Stimulated activated CD8-positive, alpha-beta memory T cell treated with anti-CD3 and anti-CD28 coated beads, Interleukin-7, amount 100 ng/mL, for 4 hours (primary cell): ENCODE measurements around the gene MBL2.

Experiments used
- DNase-seq, 2 donors: peaks; one replicate each; pipeline ENCODE4 v3.0.0-alpha.2; 2020; ENCODE audit warnings: low read depth in 2 of 2

MBL2 gene

GRCh38 chr10:52771534-52772445 lies 794 bp downstream of the MBL2 start:
- no peak for DNase-seq

- DNase-seq: no peak
Observed at GRCh38 chr10:52770904-52771303, 1.7 kb downstream of the MBL2 start.

- no peak for DNase-seq
Observed at GRCh38 chr10:52769966-52770365, 2.6 kb downstream of the MBL2 start.

- DNase-seq: no peak
Observed at GRCh38 chr10:52768001-52768532, 4.5 kb downstream of the MBL2 start.

GRCh38 chr10:52762088-52762487 lies 10.5 kb downstream of the MBL2 start:
- no peak for DNase-seq

- no peak for DNase-seq
Observed at GRCh38 chr10:52759154-52759553, 13.4 kb downstream of the MBL2 start.

GRCh38 chr10:52758406-52758805 lies 14.2 kb downstream of the MBL2 start:
- no peak for DNase-seq

- no peak for DNase-seq
Observed at GRCh38 chr10:52757773-52758172, 14.8 kb downstream of the MBL2 start.

- DNase-seq: no peak
Observed at GRCh38 chr10:52756966-52757365, 15.6 kb downstream of the MBL2 start.

GRCh38 chr10:52756295-52756694 lies 16.3 kb downstream of the MBL2 start:
- DNase-seq: no peak

GRCh38 chr10:52755297-52756062 lies 17.1 kb downstream of the MBL2 start:
- no peak for DNase-seq

GRCh38 chr10:52752801-52753445 lies 19.7 kb downstream of the MBL2 start:
- no peak for DNase-seq

GRCh38 chr10:52752261-52752660 lies 20.3 kb downstream of the MBL2 start:
- DNase-seq: no peak

GRCh38 chr10:52751337-52751736 lies 21.2 kb downstream of the MBL2 start:
- DNase-seq: no peak

- no peak for DNase-seq
Observed at GRCh38 chr10:52750629-52751028, 22.0 kb downstream of the MBL2 start.

- DNase-seq: no peak
Observed at GRCh38 chr10:52747694-52748093, 24.9 kb downstream of the MBL2 start.

- DNase-seq: no peak
Observed at GRCh38 chr10:52746169-52746568, 26.4 kb downstream of the MBL2 start.

- no peak for DNase-seq
Observed at GRCh38 chr10:52744057-52744805, 28.4 kb downstream of the MBL2 start.

- no peak for DNase-seq
Observed at GRCh38 chr10:52742731-52743130, 29.9 kb downstream of the MBL2 start.

- DNase-seq: no peak
Observed at GRCh38 chr10:52741851-52742250, 30.7 kb downstream of the MBL2 start.

GRCh38 chr10:52740913-52741675 lies 31.5 kb downstream of the MBL2 start:
- DNase-seq: no peak
